HepG2 (cell line): ENCODE measurements around the gene DAG1. TPM values are rescaled to one million over a fixed set of nuclear protein-coding genes. Genes with fewer than 3 reads are reported as not detected.
A peak's percentile ranks its signal among the peaks of the same experiment; 100 is the strongest.

Experiments
- BRD4 ChIP-seq: sonication (generic); formaldehyde crosslinking; IDR thresholded peaks from 2 replicates; pipeline ENCODE4 v1.4.0; 2020; ENCODE audit warnings: missing genetic modification reagents
- DR1 ChIP-seq: sonication (generic); formaldehyde crosslinking; IDR thresholded peaks from 2 replicates; pipeline ENCODE4 v1.8.0; 2021; ENCODE audit warnings: mild to moderate bottlenecking, missing genetic modification reagents, inconsistent platforms
- ETV5 ChIP-seq: IDR thresholded peaks from 2 replicates; pipeline ENCODE4 v1.6.1; 2018; ENCODE audit warnings: missing biosample characterization, missing genetic modification reagents, inconsistent platforms, borderline replicate concordance
- FOSL1 ChIP-seq: sonication (generic); formaldehyde crosslinking; IDR thresholded peaks from 2 replicates; pipeline ENCODE4 v1.9.0; 2021; ENCODE audit warnings: missing genetic modification reagents, borderline replicate concordance
- MEIS1 ChIP-seq: sonication (generic); formaldehyde crosslinking; IDR thresholded peaks from 2 replicates; pipeline ENCODE4 v1.9.0; 2021; ENCODE audit warnings: mild to moderate bottlenecking, missing genetic modification reagents, moderate library complexity, borderline replicate concordance
- RBM39 ChIP-seq: fragments of 200-400 bp; formaldehyde crosslinking; IDR thresholded peaks from one replicate; pipeline ENCODE4 v1.6.1; 2018; ENCODE audit warnings: antibody characterized with exemption, mild to moderate bottlenecking, low read depth, low read length; ENCODE audit not compliant: poor library complexity, severe bottlenecking
- RFXAP ChIP-seq: sonication (generic); formaldehyde crosslinking; IDR thresholded peaks from 2 replicates; pipeline ENCODE4 v1.4.0; 2020; ENCODE audit warnings: missing genetic modification reagents, borderline replicate concordance
- SMARCC2 ChIP-seq: fragments of 450-650 bp; IDR thresholded peaks from 2 replicates; pipeline ENCODE4 v1.6.1; 2017; ENCODE audit warnings: antibody characterized with exemption, mild to moderate bottlenecking
- SMARCE1 ChIP-seq: fragments of 450-650 bp; IDR thresholded peaks from 2 replicates; pipeline ENCODE4 v1.6.1; 2017; ENCODE audit warnings: borderline replicate concordance
- SRSF4 ChIP-seq: fragments of 200-400 bp; formaldehyde crosslinking; IDR thresholded peaks from one replicate; pipeline ENCODE4 v1.6.1; 2018; ENCODE audit warnings: mild to moderate bottlenecking, low read depth, low read length, moderate library complexity; ENCODE audit not compliant: poor library complexity, severe bottlenecking
- TEAD3 ChIP-seq: optimal IDR thresholded peaks from 2 replicates; pipeline ENCODE3; 2016; ENCODE audit warnings: borderline replicate concordance
- THYN1 ChIP-seq: sonication (generic); formaldehyde crosslinking; IDR thresholded peaks from 2 replicates; pipeline ENCODE4 v1.8.1; 2023; ENCODE audit warnings: low read depth, mild to moderate bottlenecking, moderate library complexity, missing genetic modification reagents, borderline replicate concordance
- YEATS4 ChIP-seq: sonication (generic); formaldehyde crosslinking; IDR thresholded peaks from 2 replicates; pipeline ENCODE4 v1.4.0; 2020; ENCODE audit warnings: missing genetic modification reagents, borderline replicate concordance
- ZBTB7A ChIP-seq: sonication (generic); formaldehyde crosslinking; IDR thresholded peaks from 2 replicates; pipeline ENCODE4 v1.8.0; 2022; ENCODE audit warnings: mild to moderate bottlenecking, missing genetic modification reagents
- ZNF235 ChIP-seq: sonication (generic); formaldehyde crosslinking; IDR thresholded peaks from 2 replicates; pipeline ENCODE4 v1.8.1; 2023; ENCODE audit warnings: mild to moderate bottlenecking, missing genetic modification reagents, borderline replicate concordance
- ZNF274 ChIP-seq: sonication (generic); formaldehyde crosslinking; IDR thresholded peaks from 2 replicates; pipeline ENCODE4 v1.5.1; 2020; ENCODE audit warnings: mild to moderate bottlenecking, missing genetic modification reagents
- ZNF282 ChIP-seq: fragments of 450-650 bp; IDR thresholded peaks from 2 replicates; pipeline ENCODE4 v1.6.1; 2018; ENCODE audit not compliant: partially characterized antibody
- ZNF34 ChIP-seq: sonication (generic); formaldehyde crosslinking; IDR thresholded peaks from 2 replicates; pipeline ENCODE4 v1.4.0; 2020; ENCODE audit warnings: mild to moderate bottlenecking, missing genetic modification reagents, borderline replicate concordance
- ZNF674 ChIP-seq: sonication (generic); formaldehyde crosslinking; IDR thresholded peaks from 2 replicates; pipeline ENCODE4 v1.5.0; 2020; ENCODE audit warnings: low read depth, mild to moderate bottlenecking, missing genetic modification reagents
- ZNF768 ChIP-seq: sonication (generic); formaldehyde crosslinking; IDR thresholded peaks from 2 replicates; pipeline ENCODE4 v1.4.0; 2020; ENCODE audit warnings: missing genetic modification reagents
- polyA plus RNA-seq, 8 experiments: library from polyadenylated mRNA; depleted of rRNA in 3 of 8; stranded (reverse) in 7 of 8; unstranded in 1 of 8; fragments of >200 nt; fragmentation: Illumina TruSeq in 4 of 8; extraction: Trizol in 4 of 8; gene quantifications; 2 replicates each; pipeline versions ENCODE4 v1.2.1 to v1.2.3, GENCODE V29; 2011 to 2016; ENCODE audit warnings: low read depth in 4 of 8, missing spikeins in 1 of 8, mixed read lengths in 1 of 8; ENCODE audit not compliant: insufficient read depth in 1 of 8
- total RNA-seq, 5 experiments: library from RNA; depleted of rRNA; stranded (reverse); fragments of >200 nt; fragmentation: Illumina TruSeq; extraction: Trizol; gene quantifications; 2 replicates each; pipeline ENCODE4 v1.2.3, GENCODE V29; 2016; ENCODE audit warnings: low read depth in 1 of 5
- TF ChIP-seq, protein P1 (sequence below): sonication (generic); formaldehyde crosslinking; IDR thresholded peaks from 2 replicates; pipeline ENCODE4 v1.9.0; 2022; ENCODE audit warnings: missing genetic modification reagents, mild to moderate bottlenecking, borderline replicate concordance
- TF ChIP-seq, protein P2 (sequence below), 2 experiments: sonication (generic) in 1 of 2; formaldehyde crosslinking in 1 of 2; IDR thresholded peaks; 2 replicates each; pipeline versions ENCODE4 v1.4.0 to v1.6.1; 2018 to 2020; ENCODE audit warnings: missing genetic modification reagents in 2 of 2, borderline replicate concordance in 1 of 2, low read depth in 1 of 2, mild to moderate bottlenecking in 1 of 2, missing biosample characterization in 1 of 2
- TF ChIP-seq, protein P3 (sequence below): sonication (generic); formaldehyde crosslinking; IDR thresholded peaks from 2 replicates; pipeline ENCODE4 v1.8.1; 2023; ENCODE audit warnings: mild to moderate bottlenecking, moderate library complexity, missing genetic modification reagents

Gene DAG1
- total and polyA plus RNA-seq, 2 of the 13 experiments (the other 11 are each of a cell fraction or from before 2014, with no cell fraction given): 47.3 to 50.4 TPM

DNA sequence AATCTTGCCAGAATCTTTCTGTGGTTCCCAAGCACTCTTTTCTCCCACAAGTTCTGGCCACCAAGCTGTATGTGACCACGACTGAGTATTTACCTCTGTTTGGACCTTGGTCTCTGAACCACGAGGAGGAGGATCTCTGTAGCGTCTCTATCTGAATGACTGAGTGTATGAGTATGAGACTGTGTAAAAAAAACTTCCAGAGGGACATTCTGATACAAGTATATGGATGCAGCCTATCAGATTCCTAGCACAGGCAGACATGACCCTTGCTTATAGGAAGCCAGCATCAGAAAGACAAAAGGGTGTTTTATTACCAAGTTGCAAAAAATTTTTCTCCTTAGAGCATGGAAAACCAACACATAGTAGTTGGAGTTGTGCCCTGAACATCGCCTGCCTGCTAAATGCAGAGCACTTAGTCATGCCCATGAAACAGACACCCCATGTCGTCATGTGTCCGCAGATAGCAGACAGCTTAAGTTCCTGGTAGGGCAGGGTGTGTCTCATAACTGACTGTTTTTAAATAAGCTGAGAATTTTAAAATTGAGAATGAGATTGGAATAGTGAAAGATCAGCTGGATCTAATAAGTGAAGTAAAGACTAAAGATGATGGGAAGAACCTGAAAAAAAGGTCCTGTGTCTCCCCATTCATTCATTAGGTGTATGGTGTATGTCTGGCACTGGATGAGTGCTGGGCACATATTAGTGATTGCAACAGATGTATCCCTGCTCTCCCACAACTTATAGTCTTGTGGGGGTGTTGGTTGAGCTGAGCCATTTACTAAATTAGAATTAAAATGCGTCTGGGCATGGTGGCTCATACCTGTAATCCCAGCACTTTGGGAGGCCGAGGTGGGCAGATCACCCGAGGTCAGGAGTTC, 30.9 kb downstream of the DAG1 start (continued):
- TF ChIP-seq, protein P1, sequence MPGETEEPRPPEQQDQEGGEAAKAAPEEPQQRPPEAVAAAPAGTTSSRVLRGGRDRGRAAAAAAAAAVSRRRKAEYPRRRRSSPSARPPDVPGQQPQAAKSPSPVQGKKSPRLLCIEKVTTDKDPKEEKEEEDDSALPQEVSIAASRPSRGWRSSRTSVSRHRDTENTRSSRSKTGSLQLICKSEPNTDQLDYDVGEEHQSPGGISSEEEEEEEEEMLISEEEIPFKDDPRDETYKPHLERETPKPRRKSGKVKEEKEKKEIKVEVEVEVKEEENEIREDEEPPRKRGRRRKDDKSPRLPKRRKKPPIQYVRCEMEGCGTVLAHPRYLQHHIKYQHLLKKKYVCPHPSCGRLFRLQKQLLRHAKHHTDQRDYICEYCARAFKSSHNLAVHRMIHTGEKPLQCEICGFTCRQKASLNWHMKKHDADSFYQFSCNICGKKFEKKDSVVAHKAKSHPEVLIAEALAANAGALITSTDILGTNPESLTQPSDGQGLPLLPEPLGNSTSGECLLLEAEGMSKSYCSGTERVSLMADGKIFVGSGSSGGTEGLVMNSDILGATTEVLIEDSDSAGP (CRISPR knock-in tag): no peak
- TF ChIP-seq ZNF768 (CRISPR knock-in tag) (no peak), DR1 (CRISPR knock-in tag) (no peak), SRSF4 (no peak), MEIS1 (CRISPR knock-in tag) (no peak), TEAD3 (no peak), ZNF282 (no peak), BRD4 (CRISPR knock-in tag) (no peak), SMARCC2 (no peak), ZBTB7A (CRISPR knock-in tag) (no peak), SMARCE1 (no peak), ZNF235 (CRISPR knock-in tag) (no peak), ZNF34 (CRISPR knock-in tag) (no peak), ZNF674 (no peak), ZNF274 (no peak), RFXAP (CRISPR knock-in tag) (no peak), ETV5 (CRISPR knock-in tag) (no peak), FOSL1 (CRISPR knock-in tag) (no peak), THYN1 (CRISPR knock-in tag) (no peak), YEATS4 (CRISPR knock-in tag) (peak; percentile 22), RBM39 (no peak)
- TF ChIP-seq, protein P2, sequence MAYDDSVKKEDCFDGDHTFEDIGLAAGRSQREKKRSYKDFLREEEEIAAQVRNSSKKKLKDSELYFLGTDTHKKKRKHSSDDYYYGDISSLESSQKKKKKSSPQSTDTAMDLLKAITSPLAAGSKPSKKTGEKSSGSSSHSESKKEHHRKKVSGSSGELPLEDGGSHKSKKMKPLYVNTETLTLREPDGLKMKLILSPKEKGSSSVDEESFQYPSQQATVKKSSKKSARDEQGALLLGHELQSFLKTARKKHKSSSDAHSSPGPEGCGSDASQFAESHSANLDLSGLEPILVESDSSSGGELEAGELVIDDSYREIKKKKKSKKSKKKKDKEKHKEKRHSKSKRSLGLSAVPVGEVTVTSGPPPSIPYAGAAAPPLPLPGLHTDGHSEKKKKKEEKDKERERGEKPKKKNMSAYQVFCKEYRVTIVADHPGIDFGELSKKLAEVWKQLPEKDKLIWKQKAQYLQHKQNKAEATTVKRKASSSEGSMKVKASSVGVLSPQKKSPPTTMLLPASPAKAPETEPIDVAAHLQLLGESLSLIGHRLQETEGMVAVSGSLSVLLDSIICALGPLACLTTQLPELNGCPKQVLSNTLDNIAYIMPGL (CRISPR knock-in tag; IDR thresholded peaks at IDR 0.05; ENCODE audit: borderline replicate concordance in 1 of 2, low read depth in 1 of 2): no peak
- TF ChIP-seq, protein P3, sequence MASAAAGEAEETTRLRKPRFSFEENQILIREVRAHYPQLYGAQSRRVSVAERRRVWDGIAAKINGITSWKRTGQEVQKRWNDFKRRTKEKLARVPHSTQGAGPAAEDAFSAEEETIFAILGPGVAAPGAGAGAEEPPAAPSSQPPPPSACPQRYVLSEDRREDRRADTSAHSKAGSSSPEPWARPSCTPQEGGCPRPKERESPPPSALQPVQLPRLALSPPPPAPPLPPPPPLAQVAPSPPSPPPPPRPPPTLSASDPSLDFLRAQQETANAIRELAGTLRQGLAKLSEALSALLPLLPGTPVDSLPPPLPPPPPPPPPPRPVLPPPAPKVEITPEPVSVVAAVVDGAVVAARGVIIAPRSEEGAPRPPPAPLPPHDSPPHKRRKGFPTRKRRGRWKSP (CRISPR knock-in tag): no peak
